ENCODE measurements around the gene GARNL3.
A peak's percentile ranks its signal among the peaks of the same experiment; 100 is the strongest.

Gene GARNL3

GRCh38 chr9:127411122-127411521 lies 146.5 kb downstream of the GARNL3 start:
- DNase-seq, result no peak

GRCh38 chr9:127415141-127415540 lies 150.6 kb downstream of the GARNL3 start:
- no peak for DNase-seq

GRCh38 chr9:127415657-127416056 lies 151.1 kb downstream of the GARNL3 start:
- no peak for DNase-seq

GRCh38 chr9:127417131-127418036 lies 152.8 kb downstream of the GARNL3 start:
- DNase-seq, result peak; percentile 41

- no peak for DNase-seq
Measured at GRCh38 chr9:127418037-127418471, 153.5 kb downstream of the GARNL3 start.

- no peak for DNase-seq
Measured at GRCh38 chr9:127419348-127419747, 154.8 kb downstream of the GARNL3 start.

- no peak for DNase-seq
Measured at GRCh38 chr9:127421057-127421456, 156.5 kb downstream of the GARNL3 start.

GRCh38 chr9:127422133-127422782 lies 157.7 kb downstream of the GARNL3 start:
- DNase-seq, result no peak

- no peak for DNase-seq
Measured at GRCh38 chr9:127422787-127423186, 158.2 kb downstream of the GARNL3 start.

GRCh38 chr9:127423476-127423933 lies 158.9 kb downstream of the GARNL3 start:
- DNase-seq, result peak; percentile 21

GRCh38 chr9:127423934-127424675 lies 159.5 kb downstream of the GARNL3 start, which contains the start of gene ZNF79:
TSS of gene ZNF79 (plus strand) at chr9:127424382. CDS start at chr9:127424788, 406 bp downstream.
- DNase-seq, result peak; percentile 85

GRCh38 chr9:127424676-127424999 lies 160.1 kb downstream of the GARNL3 start:
- DNase-seq, result no peak

GRCh38 chr9:127426756-127427155 lies 162.2 kb downstream of the GARNL3 start:
- no peak for DNase-seq

- DNase-seq, result no peak
Measured at GRCh38 chr9:127428348-127428747, 163.8 kb downstream of the GARNL3 start.

- no peak for DNase-seq
Measured at GRCh38 chr9:127430415-127430814, 165.8 kb downstream of the GARNL3 start.

GRCh38 chr9:127437497-127438264 lies 173.1 kb downstream of the GARNL3 start:
- DNase-seq, result no peak

GRCh38 chr9:127438394-127438793 lies 173.8 kb downstream of the GARNL3 start:
- no peak for DNase-seq

Measured in NCI-H1105 treated with DMSO at 0.1 percent for 48 hours (cell line).